ENCODE data around the gene MRPL24. TPM values are rescaled to one million over a fixed set of nuclear protein-coding genes. Genes with fewer than 3 reads are reported as not detected.
A peak's percentile ranks its signal among the peaks of the same experiment; 100 is the strongest.

Gene MRPL24
- total and polyA plus RNA-seq, 8 donors: 39.8 to 68.6 (median 48.3) TPM

GRCh38 chr1:156744786-156745419 is 4.0 kb upstream of the MRPL24 start:
- DNase-seq (no peak), FAIRE-seq (no peak), ATAC-seq (no peak)
- Histone ChIP-seq H3K27me3 (no peaks in the 10 kb centered on the region), H3K9me3 (no peaks in the 10 kb centered on the region), H3K27ac (no peak overlapping the region), H3K4me1 (peaks cover 22 to 35% (median 26%) of the 10 kb centered on the region in 3 donors), H3K36me3 (peaks cover 0 to 14% (median 8%) of the 10 kb centered on the region in 3 donors), H3K4me3 (no peak overlapping the region)
- intact Hi-C loops (cut with DNase I): no loop called here
- no peak for TF ChIP-seq CTCF (IDR thresholded peaks at IDR 0.05)
- WGBS, 2 donors: 81 to 88% methylated on average over 14 of the region's 14 CpGs

GRCh38 chr1:156744344-156744743 is 3.5 kb upstream of the MRPL24 start:
- H3K9me3 ChIP-seq: no peaks in the 10 kb centered on the region
- H3K4me3 ChIP-seq: no peak overlapping the region
- peaks cover 19 to 34% (median 26%) of the 10 kb centered on the region in 3 donors for H3K4me1 ChIP-seq
- intact Hi-C loops (cut with DNase I): no loop called here
- FAIRE-seq: no peak
- WGBS, 2 donors: 71 to 74% methylated on average over 12 of the region's 12 CpGs
- H3K27me3 ChIP-seq: no peaks in the 10 kb centered on the region
- H3K27ac ChIP-seq: peak overlapping the region in 1 of 4 donors; percentile 8
- no peak for TF ChIP-seq CTCF (IDR thresholded peaks at IDR 0.05)
- no peak for DNase-seq
- no peak for ATAC-seq
- H3K36me3 ChIP-seq: peaks cover 0 to 14% (median 8%) of the 10 kb centered on the region in 3 donors

GRCh38 chr1:156743367-156744302 is 2.7 kb upstream of the MRPL24 start:
- TF ChIP-seq CTCF (IDR thresholded peaks at IDR 0.05): no peak
- FAIRE-seq: no peak
- Histone ChIP-seq H3K9me3 (no peaks in the 10 kb centered on the region), H3K27me3 (no peaks in the 10 kb centered on the region), H3K4me3 (no peak overlapping the region), H3K36me3 (peaks cover 0 to 14% (median 8%) of the 10 kb centered on the region in 3 donors), H3K27ac (peak overlapping the region in 1 of 4 donors; percentile 8), H3K4me1 (peaks cover 12 to 30% (median 22%) of the 10 kb centered on the region in 3 donors)
- WGBS, 2 donors: 83 to 85% methylated on average over 14 of the region's 14 CpGs
- ATAC-seq: no peak
- DNase-seq: peak in 1 of 6 donors; percentile 75
- intact Hi-C loops (cut with DNase I): no loop called here

- Histone ChIP-seq H3K27me3 (no peaks in the 10 kb centered on the region), H3K4me1 (peaks cover 4 to 22% (median 16%) of the 10 kb centered on the region in 3 donors), H3K27ac (no peak overlapping the region), H3K9me3 (no peaks in the 10 kb centered on the region), H3K4me3 (no peak overlapping the region), H3K36me3 (peaks cover 0 to 14% (median 8%) of the 10 kb centered on the region in 3 donors)
- no peak for TF ChIP-seq CTCF (IDR thresholded peaks at IDR 0.05)
- DNase-seq (no peak), ATAC-seq (no peak), FAIRE-seq (no peak)
- intact Hi-C loops (cut with DNase I): no loop called here
- 92 to 97% methylated on average over 4 of the region's 4 CpGs for WGBS, 2 donors
Measured at GRCh38 chr1:156742801-156743200, 1.9 kb upstream of the MRPL24 start.
